Skeletal muscle satellite cell (primary cell): ENCODE results near the gene CHIC1. TPM values are rescaled to one million over a fixed set of nuclear protein-coding genes. Genes with fewer than 3 reads are reported as not detected.
"Not testable (repeated sequence)": the region's sequence is repeated elsewhere in the genome, so short reads cannot be mapped to it uniquely, and the experiment has no call there.

Experiments
- H3K27me3 ChIP-seq: 2 replicates; pipeline ENCODE4 v1.7.0; 2013; ENCODE audit warnings: low read length; ENCODE audit not compliant: control insufficient read depth, insufficient read depth
- H3K36me3 ChIP-seq: 2 replicates; pipeline ENCODE4 v1.7.0; 2013; ENCODE audit warnings: mild to moderate bottlenecking, control low read depth, low read length; ENCODE audit not compliant: insufficient read depth
- H3K4me1 ChIP-seq: 2 replicates; pipeline ENCODE4 v1.7.0; 2013; ENCODE audit warnings: low read length; ENCODE audit not compliant: control insufficient read depth, insufficient read depth
- H3K4me2 ChIP-seq: 2 replicates; pipeline ENCODE4 v1.7.0; 2013; ENCODE audit warnings: mild to moderate bottlenecking, low read length
- H3K4me3 ChIP-seq: 2 replicates; pipeline ENCODE4 v1.7.0; 2013; ENCODE audit warnings: low read length
- H3K9ac ChIP-seq: 2 replicates; pipeline ENCODE4 v1.7.0; 2013; ENCODE audit warnings: mild to moderate bottlenecking, low read depth, low read length, moderate library complexity
- H3K9me3 ChIP-seq: replicated peaks from 2 replicates; pipeline ENCODE4 v1.7.0; 2013; ENCODE audit warnings: mild to moderate bottlenecking, control low read depth, low read length
- total RNA-seq: library from RNA; depleted of rRNA; stranded (reverse); fragments of >200 nt; gene quantifications from 2 replicates; pipeline ENCODE4 v1.2.3, GENCODE V29; 2012; rRNA removed

The CHIC1 gene
- total RNA-seq = 7.0 and 9.4 TPM in 2 replicates

GRCh38 chrX:73562984-73563737, at the start of gene CHIC1:
Gene CHIC1 (plus strand): TSS chrX:73563197. CDS start chrX:73563285, 88 bp downstream.
- Histone ChIP-seq H3K4me2 (peak within 1 kb of the TSS; percentile 84), H3K9me3 (no peaks in the 10 kb centered on the region), H3K4me1 (no peaks in the 10 kb centered on the region), H3K9ac (peak within 1 kb of the TSS; percentile 84), H3K36me3 (no peaks in the 10 kb centered on the region), H3K4me3 (peak within 1 kb of the TSS; percentile 92), H3K27me3 (peaks cover 7% of the 10 kb centered on the region)

- not testable (repeated sequence) for H3K27me3 ChIP-seq, H3K9ac ChIP-seq, H3K4me3 ChIP-seq, H3K4me2 ChIP-seq, H3K36me3 ChIP-seq, H3K4me1 ChIP-seq, H3K9me3 ChIP-seq
Observed at GRCh38 chrX:73522823-73523222, 40.2 kb upstream of the CHIC1 start.

- peaks cover 7% of the 10 kb centered on the region for H3K27me3 ChIP-seq
- H3K36me3 ChIP-seq = no peaks in the 10 kb centered on the region
- H3K4me2 ChIP-seq = no peak overlapping the region
- H3K9me3 ChIP-seq = no peaks in the 10 kb centered on the region
- H3K9ac ChIP-seq = no peak overlapping the region
- no peak overlapping the region for H3K4me3 ChIP-seq
- no peaks in the 10 kb centered on the region for H3K4me1 ChIP-seq
Observed at GRCh38 chrX:73524906-73525305, 38.1 kb upstream of the CHIC1 start.

- Histone ChIP-seq H3K4me1 (no peaks in the 10 kb centered on the region), H3K9me3 (no peaks in the 10 kb centered on the region), H3K9ac (no peak overlapping the region), H3K4me2 (no peak overlapping the region), H3K4me3 (no peak overlapping the region), H3K36me3 (no peaks in the 10 kb centered on the region), H3K27me3 (peaks cover 7% of the 10 kb centered on the region)
Observed at GRCh38 chrX:73525928-73526690, 36.9 kb upstream of the CHIC1 start.

- H3K4me3 ChIP-seq, H3K27me3 ChIP-seq, H3K9me3 ChIP-seq, H3K4me2 ChIP-seq, H3K36me3 ChIP-seq, H3K4me1 ChIP-seq, H3K9ac ChIP-seq: not testable (repeated sequence)
Observed at GRCh38 chrX:73531655-73532054, 31.3 kb upstream of the CHIC1 start.

GRCh38 chrX:73556159-73556558, 6.8 kb upstream of the CHIC1 start:
- Histone ChIP-seq H3K4me3 (no peak overlapping the region), H3K9ac (no peak overlapping the region), H3K36me3 (no peaks in the 10 kb centered on the region), H3K27me3 (peaks cover 17% of the 10 kb centered on the region), H3K4me1 (no peaks in the 10 kb centered on the region), H3K4me2 (no peak overlapping the region), H3K9me3 (no peaks in the 10 kb centered on the region)

GRCh38 chrX:73561801-73562200, 1.2 kb upstream of the CHIC1 start:
- Histone ChIP-seq H3K4me1 (no peaks in the 10 kb centered on the region), H3K9ac (peak overlapping the region; percentile 84), H3K27me3 (peaks cover 7% of the 10 kb centered on the region), H3K4me3 (no peak overlapping the region), H3K9me3 (no peaks in the 10 kb centered on the region), H3K36me3 (no peaks in the 10 kb centered on the region), H3K4me2 (peak overlapping the region; percentile 84)

- peak overlapping the region; percentile 84 for H3K9ac ChIP-seq
- H3K4me3 ChIP-seq = peak overlapping the region; percentile 92
Observed at GRCh38 chrX:73562458-73562857, 539 bp upstream of the CHIC1 start.

GRCh38 chrX:73563738-73564068, 706 bp downstream of the CHIC1 start:
- H3K27me3 ChIP-seq = peaks cover 7% of the 10 kb centered on the region
- H3K4me3 ChIP-seq = peak overlapping the region; percentile 92
- peak overlapping the region; percentile 84 for H3K9ac ChIP-seq
- H3K4me2 ChIP-seq = peak overlapping the region; percentile 84
- no peaks in the 10 kb centered on the region for H3K9me3 ChIP-seq
- no peaks in the 10 kb centered on the region for H3K4me1 ChIP-seq
- H3K36me3 ChIP-seq = no peaks in the 10 kb centered on the region

More at GRCh38 chrX:73562458-73562857, 539 bp upstream of the CHIC1 start:
- H3K9me3 ChIP-seq = no peaks in the 10 kb centered on the region
- H3K4me1 ChIP-seq = no peaks in the 10 kb centered on the region
- H3K36me3 ChIP-seq = no peaks in the 10 kb centered on the region
- peaks cover 7% of the 10 kb centered on the region for H3K27me3 ChIP-seq
- H3K4me2 ChIP-seq = peak overlapping the region; percentile 84

- H3K36me3 ChIP-seq = no peaks in the 10 kb centered on the region
- no peak overlapping the region for H3K9ac ChIP-seq
- H3K27me3 ChIP-seq = no peaks in the 10 kb centered on the region
- no peak overlapping the region for H3K4me2 ChIP-seq
- H3K4me1 ChIP-seq = peaks cover 10% of the 10 kb centered on the region
- no peaks in the 10 kb centered on the region for H3K9me3 ChIP-seq
- no peak overlapping the region for H3K4me3 ChIP-seq
Observed at GRCh38 chrX:73577361-73577760, 14.4 kb downstream of the CHIC1 start.

GRCh38 chrX:73581002-73581628, 18.1 kb downstream of the CHIC1 start:
- no peaks in the 10 kb centered on the region for H3K27me3 ChIP-seq
- H3K36me3 ChIP-seq = no peaks in the 10 kb centered on the region
- no peak overlapping the region for H3K9ac ChIP-seq
- H3K4me3 ChIP-seq = no peak overlapping the region
- no peak overlapping the region for H3K4me2 ChIP-seq
- peaks cover 10% of the 10 kb centered on the region for H3K4me1 ChIP-seq
- no peaks in the 10 kb centered on the region for H3K9me3 ChIP-seq
